K562 (cell line): ENCODE data around the gene RMND5B. TPM values are rescaled to one million over a fixed set of nuclear protein-coding genes. Genes with fewer than 3 reads are reported as not detected.
A peak's percentile ranks its signal among the peaks of the same experiment; 100 is the strongest.

ENCODE experiments used
- CTBP1 ChIP-seq: fragments of 450-650 bp; IDR thresholded peaks from 2 replicates; pipeline ENCODE4 v1.6.1; 2016; ENCODE audit warnings: borderline replicate concordance
- EP300 ChIP-seq: IDR thresholded peaks from 2 replicates; pipeline ENCODE4 v1.6.1; 2012; ENCODE audit warnings: low read length, improper control_type of control experiment
- EWSR1 ChIP-seq: fragments of 450-650 bp; IDR thresholded peaks from 2 replicates; pipeline ENCODE4 v1.6.1; 2018; ENCODE audit warnings: borderline replicate concordance, mild to moderate bottlenecking, low read depth, moderate library complexity; ENCODE audit not compliant: partially characterized antibody
- HDAC8 ChIP-seq: fragments of 450-650 bp; IDR thresholded peaks from 2 replicates; pipeline ENCODE4 v1.6.1; 2016; ENCODE audit warnings: mild to moderate bottlenecking, missing genetic modification characterization, moderate library complexity, missing compliant biosample characterization
- HMGN3 ChIP-seq: IDR thresholded peaks from 2 replicates; pipeline ENCODE4 v1.6.1; 2011; ENCODE audit warnings: borderline replicate concordance, low read depth, mild to moderate bottlenecking, mixed read lengths, low read length; ENCODE audit not compliant: insufficient read length; ENCODE audit errors: extremely low read depth
- KAT7 ChIP-seq: sonication (generic); formaldehyde crosslinking; IDR thresholded peaks from 2 replicates; pipeline ENCODE4 v1.8.0; 2022; ENCODE audit warnings: missing genetic modification reagents, mild to moderate bottlenecking, borderline replicate concordance
- MXI1 ChIP-seq: IDR thresholded peaks from 2 replicates; pipeline ENCODE4 v1.6.1; 2011; ENCODE audit warnings: low read depth, mild to moderate bottlenecking, improper control_type of control experiment, low read length
- RUNX1 ChIP-seq: sonication (generic); IDR thresholded peaks from 2 replicates; pipeline ENCODE4 v1.6.1; 2016; ENCODE audit warnings: antibody characterized with exemption, low read depth
- ZNF217 ChIP-seq: sonication (generic); formaldehyde crosslinking; IDR thresholded peaks from 2 replicates; pipeline ENCODE4 v1.8.0; 2022; ENCODE audit warnings: mild to moderate bottlenecking, missing genetic modification reagents
- polyA plus RNA-seq, 8 experiments: library from polyadenylated mRNA; depleted of rRNA in 4 of 8; stranded (reverse) in 5 of 8; unstranded in 3 of 8; fragments of >200 nt; fragmentation: Nextera tagmentation in 2 of 8; fragmentation: Illumina TruSeq in 1 of 8; extraction: Ambion mirVana in 2 of 8; extraction: Trizol in 1 of 8; gene quantifications; 2 replicates each; pipeline versions ENCODE4 v1.2.1 to v1.2.3, GENCODE V29; 2011 to 2014; ENCODE audit warnings: inconsistent platforms in 1 of 8, missing spikeins in 1 of 8
- total RNA-seq, 7 experiments: library from RNA; depleted of rRNA in 6 of 7; stranded (reverse); fragments of >200 nt in 6 of 7; fragmentation: Illumina TruSeq in 2 of 7; extraction: Trizol in 2 of 7; gene quantifications; 2 replicates each; pipeline versions ENCODE4 v1.2.1 to v1.2.3, GENCODE V29; 2011 to 2021; ENCODE audit warnings: low replicate concordance in 1 of 7
- TF ChIP-seq, protein P1 (sequence below): fragments of 450-650 bp; IDR thresholded peaks from 2 replicates; pipeline ENCODE4 v1.6.1; 2016; ENCODE audit warnings: mild to moderate bottlenecking, moderate library complexity
- TF ChIP-seq, protein P2 (sequence below): fragments of 450-650 bp; formaldehyde crosslinking; IDR thresholded peaks from 2 replicates; pipeline ENCODE4 v1.4.0; 2020; ENCODE audit warnings: mild to moderate bottlenecking, moderate library complexity

Gene RMND5B
- total and polyA plus RNA-seq, 9 of the 15 experiments (the other 6 are each of a cell fraction or from before 2014, with no cell fraction given) = 2.6 to 57.0 (median 28.3) TPM

DNA sequence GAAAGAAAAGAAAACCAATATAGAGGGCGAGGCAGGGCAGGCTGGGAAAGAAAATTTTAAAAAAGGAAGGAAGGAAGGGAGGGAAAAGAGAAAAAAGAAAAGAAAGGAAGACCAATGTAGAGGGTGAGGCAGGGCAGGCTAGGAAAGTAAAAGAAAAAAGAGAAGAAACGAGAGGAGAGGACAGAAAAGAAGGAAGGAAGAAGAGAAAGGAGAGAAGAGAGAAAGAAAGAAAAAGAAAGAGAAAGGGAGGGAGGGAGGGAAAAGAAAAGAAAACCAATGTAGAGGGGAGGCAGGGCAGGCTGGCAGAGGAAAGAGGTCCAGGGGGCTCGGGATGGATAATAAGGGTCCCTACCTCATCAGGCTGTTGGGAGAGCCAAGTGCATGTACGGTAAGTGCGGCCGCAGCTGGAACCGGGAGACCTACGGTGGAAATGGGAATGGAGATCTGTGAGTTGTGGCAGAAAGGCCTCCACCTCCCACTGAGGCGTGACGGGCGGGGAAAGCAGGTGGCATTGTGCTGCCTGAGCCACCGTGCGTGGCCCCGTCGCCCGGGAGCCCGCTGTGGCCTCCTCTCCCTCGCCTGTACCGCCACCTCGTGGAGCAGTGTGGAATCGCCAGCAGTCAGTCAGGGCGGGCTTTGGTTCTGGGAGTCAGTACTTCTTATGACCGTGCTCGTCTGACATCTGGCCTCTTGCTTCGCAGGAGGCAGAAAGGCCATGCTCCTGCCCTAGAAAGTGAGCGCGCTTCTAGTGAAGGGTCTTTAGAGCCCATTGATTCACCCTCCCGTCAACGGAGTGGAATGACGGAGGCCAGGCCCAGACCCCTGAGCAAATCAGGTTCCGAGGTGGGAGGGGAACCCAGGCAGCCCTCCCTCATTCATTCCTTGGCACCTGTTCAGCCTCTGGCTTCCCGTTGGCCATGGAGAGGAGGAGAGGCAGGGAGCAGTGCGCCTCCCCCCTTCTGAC, 33.2 kb downstream of the RMND5B start (continued):
- TF ChIP-seq, protein P1, sequence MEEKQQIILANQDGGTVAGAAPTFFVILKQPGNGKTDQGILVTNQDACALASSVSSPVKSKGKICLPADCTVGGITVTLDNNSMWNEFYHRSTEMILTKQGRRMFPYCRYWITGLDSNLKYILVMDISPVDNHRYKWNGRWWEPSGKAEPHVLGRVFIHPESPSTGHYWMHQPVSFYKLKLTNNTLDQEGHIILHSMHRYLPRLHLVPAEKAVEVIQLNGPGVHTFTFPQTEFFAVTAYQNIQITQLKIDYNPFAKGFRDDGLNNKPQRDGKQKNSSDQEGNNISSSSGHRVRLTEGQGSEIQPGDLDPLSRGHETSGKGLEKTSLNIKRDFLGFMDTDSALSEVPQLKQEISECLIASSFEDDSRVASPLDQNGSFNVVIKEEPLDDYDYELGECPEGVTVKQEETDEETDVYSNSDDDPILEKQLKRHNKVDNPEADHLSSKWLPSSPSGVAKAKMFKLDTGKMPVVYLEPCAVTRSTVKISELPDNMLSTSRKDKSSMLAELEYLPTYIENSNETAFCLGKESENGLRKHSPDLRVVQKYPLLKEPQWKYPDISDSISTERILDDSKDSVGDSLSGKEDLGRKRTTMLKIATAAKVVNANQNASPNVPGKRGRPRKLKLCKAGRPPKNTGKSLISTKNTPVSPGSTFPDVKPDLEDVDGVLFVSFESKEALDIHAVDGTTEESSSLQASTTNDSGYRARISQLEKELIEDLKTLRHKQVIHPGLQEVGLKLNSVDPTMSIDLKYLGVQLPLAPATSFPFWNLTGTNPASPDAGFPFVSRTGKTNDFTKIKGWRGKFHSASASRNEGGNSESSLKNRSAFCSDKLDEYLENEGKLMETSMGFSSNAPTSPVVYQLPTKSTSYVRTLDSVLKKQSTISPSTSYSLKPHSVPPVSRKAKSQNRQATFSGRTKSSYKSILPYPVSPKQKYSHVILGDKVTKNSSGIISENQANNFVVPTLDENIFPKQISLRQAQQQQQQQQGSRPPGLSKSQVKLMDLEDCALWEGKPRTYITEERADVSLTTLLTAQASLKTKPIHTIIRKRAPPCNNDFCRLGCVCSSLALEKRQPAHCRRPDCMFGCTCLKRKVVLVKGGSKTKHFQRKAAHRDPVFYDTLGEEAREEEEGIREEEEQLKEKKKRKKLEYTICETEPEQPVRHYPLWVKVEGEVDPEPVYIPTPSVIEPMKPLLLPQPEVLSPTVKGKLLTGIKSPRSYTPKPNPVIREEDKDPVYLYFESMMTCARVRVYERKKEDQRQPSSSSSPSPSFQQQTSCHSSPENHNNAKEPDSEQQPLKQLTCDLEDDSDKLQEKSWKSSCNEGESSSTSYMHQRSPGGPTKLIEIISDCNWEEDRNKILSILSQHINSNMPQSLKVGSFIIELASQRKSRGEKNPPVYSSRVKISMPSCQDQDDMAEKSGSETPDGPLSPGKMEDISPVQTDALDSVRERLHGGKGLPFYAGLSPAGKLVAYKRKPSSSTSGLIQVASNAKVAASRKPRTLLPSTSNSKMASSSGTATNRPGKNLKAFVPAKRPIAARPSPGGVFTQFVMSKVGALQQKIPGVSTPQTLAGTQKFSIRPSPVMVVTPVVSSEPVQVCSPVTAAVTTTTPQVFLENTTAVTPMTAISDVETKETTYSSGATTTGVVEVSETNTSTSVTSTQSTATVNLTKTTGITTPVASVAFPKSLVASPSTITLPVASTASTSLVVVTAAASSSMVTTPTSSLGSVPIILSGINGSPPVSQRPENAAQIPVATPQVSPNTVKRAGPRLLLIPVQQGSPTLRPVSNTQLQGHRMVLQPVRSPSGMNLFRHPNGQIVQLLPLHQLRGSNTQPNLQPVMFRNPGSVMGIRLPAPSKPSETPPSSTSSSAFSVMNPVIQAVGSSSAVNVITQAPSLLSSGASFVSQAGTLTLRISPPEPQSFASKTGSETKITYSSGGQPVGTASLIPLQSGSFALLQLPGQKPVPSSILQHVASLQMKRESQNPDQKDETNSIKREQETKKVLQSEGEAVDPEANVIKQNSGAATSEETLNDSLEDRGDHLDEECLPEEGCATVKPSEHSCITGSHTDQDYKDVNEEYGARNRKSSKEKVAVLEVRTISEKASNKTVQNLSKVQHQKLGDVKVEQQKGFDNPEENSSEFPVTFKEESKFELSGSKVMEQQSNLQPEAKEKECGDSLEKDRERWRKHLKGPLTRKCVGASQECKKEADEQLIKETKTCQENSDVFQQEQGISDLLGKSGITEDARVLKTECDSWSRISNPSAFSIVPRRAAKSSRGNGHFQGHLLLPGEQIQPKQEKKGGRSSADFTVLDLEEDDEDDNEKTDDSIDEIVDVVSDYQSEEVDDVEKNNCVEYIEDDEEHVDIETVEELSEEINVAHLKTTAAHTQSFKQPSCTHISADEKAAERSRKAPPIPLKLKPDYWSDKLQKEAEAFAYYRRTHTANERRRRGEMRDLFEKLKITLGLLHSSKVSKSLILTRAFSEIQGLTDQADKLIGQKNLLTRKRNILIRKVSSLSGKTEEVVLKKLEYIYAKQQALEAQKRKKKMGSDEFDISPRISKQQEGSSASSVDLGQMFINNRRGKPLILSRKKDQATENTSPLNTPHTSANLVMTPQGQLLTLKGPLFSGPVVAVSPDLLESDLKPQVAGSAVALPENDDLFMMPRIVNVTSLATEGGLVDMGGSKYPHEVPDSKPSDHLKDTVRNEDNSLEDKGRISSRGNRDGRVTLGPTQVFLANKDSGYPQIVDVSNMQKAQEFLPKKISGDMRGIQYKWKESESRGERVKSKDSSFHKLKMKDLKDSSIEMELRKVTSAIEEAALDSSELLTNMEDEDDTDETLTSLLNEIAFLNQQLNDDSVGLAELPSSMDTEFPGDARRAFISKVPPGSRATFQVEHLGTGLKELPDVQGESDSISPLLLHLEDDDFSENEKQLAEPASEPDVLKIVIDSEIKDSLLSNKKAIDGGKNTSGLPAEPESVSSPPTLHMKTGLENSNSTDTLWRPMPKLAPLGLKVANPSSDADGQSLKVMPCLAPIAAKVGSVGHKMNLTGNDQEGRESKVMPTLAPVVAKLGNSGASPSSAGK = peak; percentile 36; the same call in 1 of the 2 replicates
- no peak for TF ChIP-seq EWSR1
- peak; percentile 18; the same call in 1 of the 2 replicates for TF ChIP-seq EP300
- TF ChIP-seq RUNX1 = no peak
- TF ChIP-seq CTBP1 = peak; percentile 82
- no peak for TF ChIP-seq HDAC8 (tag)
- TF ChIP-seq MXI1 = 0 out of 2 replicates have a peak, but pooled peaks have one; percentile 18
- peak; percentile 20 for TF ChIP-seq HMGN3
- no peak for TF ChIP-seq KAT7 (CRISPR knock-in tag)
- TF ChIP-seq ZNF217 = no peak
- TF ChIP-seq, protein P2, sequence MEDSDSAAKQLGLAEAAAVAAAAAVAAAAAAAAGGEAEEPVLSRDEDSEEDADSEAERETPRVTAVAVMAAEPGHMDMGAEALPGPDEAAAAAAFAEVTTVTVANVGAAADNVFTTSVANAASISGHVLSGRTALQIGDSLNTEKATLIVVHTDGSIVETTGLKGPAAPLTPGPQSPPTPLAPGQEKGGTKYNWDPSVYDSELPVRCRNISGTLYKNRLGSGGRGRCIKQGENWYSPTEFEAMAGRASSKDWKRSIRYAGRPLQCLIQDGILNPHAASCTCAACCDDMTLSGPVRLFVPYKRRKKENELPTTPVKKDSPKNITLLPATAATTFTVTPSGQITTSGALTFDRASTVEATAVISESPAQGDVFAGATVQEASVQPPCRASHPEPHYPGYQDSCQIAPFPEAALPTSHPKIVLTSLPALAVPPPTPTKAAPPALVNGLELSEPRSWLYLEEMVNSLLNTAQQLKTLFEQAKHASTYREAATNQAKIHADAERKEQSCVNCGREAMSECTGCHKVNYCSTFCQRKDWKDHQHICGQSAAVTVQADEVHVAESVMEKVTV (CRISPR knock-in tag) = peak; percentile 94
